HepG2 (cell line): ENCODE results near the gene SUV39H2. TPM values are rescaled to one million over a fixed set of nuclear protein-coding genes. Genes with fewer than 3 reads are reported as not detected.

ENCODE experiments used
- ATF5 ChIP-seq: sonication (generic); formaldehyde crosslinking; IDR thresholded peaks from 2 replicates; pipeline ENCODE4 v1.4.0; 2020; ENCODE audit warnings: mild to moderate bottlenecking, low read depth, missing genetic modification reagents
- ATF6 ChIP-seq: sonication (generic); formaldehyde crosslinking; conservative IDR thresholded peaks from 2 replicates; pipeline ENCODE4 v1.4.0; 2020; ENCODE audit warnings: missing genetic modification reagents
- BATF2 ChIP-seq: sonication (generic); formaldehyde crosslinking; IDR thresholded peaks from 2 replicates; pipeline ENCODE4 v1.8.0; 2022; ENCODE audit warnings: mild to moderate bottlenecking, missing genetic modification reagents, moderate library complexity
- E2F1 ChIP-seq: sonication (generic); formaldehyde crosslinking; IDR thresholded peaks from 2 replicates; pipeline ENCODE4 v1.5.0; 2020; ENCODE audit warnings: missing genetic modification reagents
- EED ChIP-seq: sonication (generic); formaldehyde crosslinking; IDR thresholded peaks from 2 replicates; pipeline ENCODE4 v1.5.0; 2020; ENCODE audit warnings: mild to moderate bottlenecking, missing genetic modification reagents
- ERF ChIP-seq: IDR thresholded peaks from 2 replicates; pipeline ENCODE4 v1.6.1; 2018; ENCODE audit warnings: missing biosample characterization, missing genetic modification reagents
- HNF1A ChIP-seq, 2 experiments: sonication (generic) in 1 of 2; formaldehyde crosslinking in 1 of 2; IDR thresholded peaks; 2 replicates each; pipeline versions ENCODE4 v1.4.0 to v1.6.1; 2016 to 2020; ENCODE audit warnings: borderline replicate concordance in 1 of 2, low read depth in 1 of 2, mild to moderate bottlenecking in 1 of 2, missing genetic modification reagents in 1 of 2
- KAT7 ChIP-seq: IDR thresholded peaks from 2 replicates; pipeline ENCODE4 v1.6.1; 2018; ENCODE audit warnings: borderline replicate concordance, missing compliant biosample characterization
- KDM6A ChIP-seq: IDR thresholded peaks from 2 replicates; pipeline ENCODE4 v1.6.1; 2016; ENCODE audit warnings: low read depth
- MAFG ChIP-seq: sonication (generic); formaldehyde crosslinking; IDR thresholded peaks from 2 replicates; pipeline ENCODE4 v1.5.1; 2020; ENCODE audit warnings: mild to moderate bottlenecking, missing genetic modification reagents
- NCOR1 ChIP-seq: fragments of 200-600 bp; sonication (generic); IDR thresholded peaks from 2 replicates; pipeline ENCODE4 v1.7.0; 2017; ENCODE audit warnings: antibody characterized with exemption, low read length, borderline replicate concordance
- SRF ChIP-seq: IDR thresholded peaks from 2 replicates; pipeline ENCODE4 v1.6.1; 2011; ENCODE audit warnings: mild to moderate bottlenecking, low read depth, low read length, moderate library complexity
- ZFYVE20 ChIP-seq: sonication (generic); formaldehyde crosslinking; IDR thresholded peaks from 2 replicates; pipeline ENCODE4 v1.8.0; 2023; ENCODE audit warnings: low read depth, mild to moderate bottlenecking, moderate library complexity, missing genetic modification reagents, borderline replicate concordance
- ZNF264 ChIP-seq: sonication (generic); formaldehyde crosslinking; IDR thresholded peaks from 2 replicates; pipeline ENCODE4 v1.4.0; 2020; ENCODE audit warnings: missing genetic modification reagents
- ZNF317 ChIP-seq: sonication (generic); formaldehyde crosslinking; IDR thresholded peaks from 2 replicates; pipeline ENCODE4 v1.5.0; 2020; ENCODE audit warnings: mild to moderate bottlenecking, missing genetic modification reagents
- ZNF513 ChIP-seq: sonication (generic); formaldehyde crosslinking; conservative IDR thresholded peaks from 2 replicates; pipeline ENCODE4 v1.5.0; 2020; ENCODE audit warnings: missing genetic modification reagents
- ZNF792 ChIP-seq: IDR thresholded peaks from 2 replicates; pipeline ENCODE4 v1.6.1; 2016
- polyA plus RNA-seq, 8 experiments: library from polyadenylated mRNA; depleted of rRNA in 3 of 8; stranded (reverse) in 7 of 8; unstranded in 1 of 8; fragments of >200 nt; fragmentation: Illumina TruSeq in 4 of 8; extraction: Trizol in 4 of 8; gene quantifications; 2 replicates each; pipeline versions ENCODE4 v1.2.1 to v1.2.3, GENCODE V29; 2011 to 2016; ENCODE audit warnings: low read depth in 4 of 8, missing spikeins in 1 of 8, mixed read lengths in 1 of 8; ENCODE audit not compliant: insufficient read depth in 1 of 8
- total RNA-seq, 5 experiments: library from RNA; depleted of rRNA; stranded (reverse); fragments of >200 nt; fragmentation: Illumina TruSeq; extraction: Trizol; gene quantifications; 2 replicates each; pipeline ENCODE4 v1.2.3, GENCODE V29; 2016; ENCODE audit warnings: low read depth in 1 of 5

The SUV39H2 gene
- total and polyA plus RNA-seq, 2 of the 13 experiments (the other 11 are each of a cell fraction or from before 2014, with no cell fraction given): 9.0 to 44.3 TPM

GRCh38 chr10:14879124-14879927 lies 660 bp downstream of the SUV39H2 start (continued):
- no peak for TF ChIP-seq HNF1A (IDR thresholded peaks at IDR 0.05; ENCODE audit: low read depth)
- no peak for TF ChIP-seq HNF1A (CRISPR knock-in tag; IDR thresholded peaks at IDR 0.05; ENCODE audit: borderline replicate concordance)
- no peak for TF ChIP-seq ZNF513
- no peak for TF ChIP-seq SRF
- TF ChIP-seq ZFYVE20: no peak
- peak; percentile 16; the same call in 1 of the 2 replicates for TF ChIP-seq KAT7 (CRISPR knock-in tag)
- TF ChIP-seq MAFG (CRISPR knock-in tag): no peak
- TF ChIP-seq E2F1 (CRISPR knock-in tag): no peak
- no peak for TF ChIP-seq ZNF264 (CRISPR knock-in tag)
- TF ChIP-seq ATF5 (CRISPR knock-in tag): no peak
- no peak for TF ChIP-seq NCOR1
- TF ChIP-seq KDM6A (CRISPR knock-in tag): no peak
- TF ChIP-seq BATF2 (CRISPR knock-in tag): peak; percentile 83; the same call in 1 of the 2 replicates
- no peak for TF ChIP-seq ERF
- TF ChIP-seq ZNF792: no peak
- no peak for TF ChIP-seq ZNF317 (CRISPR knock-in tag)
- no peak for TF ChIP-seq ATF6
- TF ChIP-seq EED (CRISPR knock-in tag): 0 out of 2 replicates have a peak, but pooled peaks have one; percentile 42
